HG03280 (cell line): ENCODE results near the gene KCNK4.
"Not testable (repeated sequence)": the region's sequence is repeated elsewhere in the genome, so short reads cannot be mapped to it uniquely, and the experiment has no call there.

Experiments
- ATAC-seq: cut with Tn5 transposase; IDR thresholded peaks from one replicate; pipeline ENCODE4 v1.9.1; 2021; ENCODE audit warnings: mild to moderate bottlenecking, moderate library complexity; ENCODE audit not compliant: unreplicated experiment

KCNK4 gene

DNA sequence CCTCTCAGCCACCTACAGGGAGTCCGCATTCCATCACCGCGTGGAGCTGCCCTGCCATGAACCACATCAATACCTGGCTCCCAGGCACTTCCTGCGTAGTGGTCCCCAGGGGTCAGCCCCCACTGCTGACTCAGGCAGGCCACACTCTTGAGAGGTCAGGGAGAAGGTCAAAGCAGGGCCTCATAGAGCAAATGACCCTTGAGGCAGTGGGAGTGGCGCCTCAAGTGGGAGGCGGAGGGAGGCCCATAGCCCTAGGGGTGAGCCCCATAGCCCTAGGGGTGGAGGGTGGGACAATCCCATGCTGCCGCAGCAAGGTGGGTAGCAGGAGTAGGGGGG is 31.8 kb downstream of the KCNK4 start:
- ATAC-seq, result no peak

DNA sequence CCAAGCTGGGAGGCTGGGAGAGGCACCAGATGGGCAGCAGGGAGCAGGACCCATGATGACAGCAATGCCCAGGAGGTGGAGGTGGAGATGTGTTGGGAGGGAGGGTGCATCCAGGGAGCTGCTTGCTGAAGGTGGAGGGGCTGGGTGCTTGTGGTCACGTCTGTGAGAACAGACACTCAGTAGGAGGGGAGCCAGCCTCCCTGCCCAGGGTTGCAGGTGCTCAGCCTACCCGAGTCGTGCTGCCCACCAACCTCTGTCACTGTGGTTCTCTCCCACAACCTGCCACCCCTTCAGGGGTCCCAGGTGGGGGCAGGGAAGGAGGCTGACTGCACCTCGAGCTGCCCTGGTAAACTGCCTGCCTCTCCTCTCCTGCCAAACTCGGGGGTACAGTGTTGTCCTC is 32.3 kb downstream of the KCNK4 start:
- ATAC-seq, result no peak

DNA sequence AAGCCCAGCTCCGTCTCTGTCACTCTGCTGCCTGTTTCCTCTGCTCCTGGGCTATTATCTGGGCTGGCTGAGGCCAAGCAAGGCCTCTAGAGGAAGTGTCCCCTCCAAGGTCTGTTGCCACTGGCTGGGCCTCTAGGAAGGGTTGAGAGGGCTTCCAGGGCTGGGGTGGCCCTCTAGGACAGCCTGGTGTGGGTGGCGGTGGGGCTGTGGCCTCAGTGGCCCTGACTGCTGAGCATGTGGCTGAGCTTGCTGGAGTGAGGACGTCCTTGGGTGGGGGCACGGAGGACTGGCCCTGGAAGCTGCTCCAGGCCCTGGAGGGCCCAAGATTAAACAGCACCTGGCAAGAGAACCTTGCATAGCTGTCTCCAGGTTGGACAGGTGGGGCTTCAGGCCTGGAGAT is 32.9 kb downstream of the KCNK4 start:
- not testable (repeated sequence) for ATAC-seq

DNA sequence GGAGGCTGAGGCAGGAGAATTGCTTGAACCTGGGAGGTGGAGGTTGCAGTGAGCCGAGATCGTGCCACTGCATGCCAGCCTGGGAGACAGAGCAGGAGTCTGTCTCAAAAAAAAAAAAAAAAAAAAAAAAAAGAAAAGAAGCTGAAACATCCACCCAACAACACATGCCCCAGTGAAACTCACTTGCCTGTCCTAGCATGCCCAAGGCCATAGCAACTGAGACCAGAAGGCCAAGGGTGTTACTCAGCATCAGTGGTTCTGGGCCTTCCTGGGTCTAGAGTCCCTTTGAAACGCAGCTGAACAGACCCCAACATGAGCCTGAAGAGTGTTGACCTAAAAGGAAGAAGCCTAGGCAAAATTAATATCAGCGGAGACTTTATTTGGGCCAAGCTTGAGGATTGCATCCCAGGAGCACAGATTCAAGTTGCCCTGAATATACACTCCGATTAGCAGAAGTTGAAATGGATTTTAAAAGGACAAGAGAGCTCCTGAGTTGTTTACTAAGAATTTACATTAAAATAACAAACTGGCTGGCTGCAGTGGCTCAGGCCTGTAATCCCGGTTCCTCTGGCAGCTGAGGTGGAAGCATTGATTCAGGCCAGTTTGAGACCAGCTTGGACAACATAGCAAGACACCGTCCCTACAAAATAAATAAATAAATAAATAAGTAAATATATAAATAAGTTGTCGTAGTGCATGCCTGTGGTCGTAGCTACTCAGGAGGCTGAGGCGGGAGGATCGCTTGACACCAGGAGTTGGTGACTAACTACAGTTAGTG is 33.8 kb downstream of the KCNK4 start:
- no peak for ATAC-seq

DNA sequence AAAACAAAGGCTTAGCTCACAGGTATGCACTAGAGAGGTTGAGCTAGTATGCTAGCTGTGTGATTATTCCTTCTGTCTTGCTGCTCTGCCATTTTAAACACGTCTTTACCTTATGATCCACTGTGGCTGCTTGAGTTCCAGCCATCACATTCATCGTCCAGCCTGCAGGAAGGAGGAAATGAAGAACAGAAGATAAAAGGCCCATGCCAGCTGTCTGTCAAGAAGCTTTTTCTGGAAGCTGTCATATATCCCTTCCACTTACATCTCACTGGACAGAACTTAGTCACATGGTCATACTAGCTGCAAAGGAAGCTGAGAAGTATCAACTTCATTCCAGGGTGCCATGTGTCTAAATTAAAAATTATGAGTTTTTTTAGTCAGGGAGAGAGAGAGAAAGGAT is 36.3 kb downstream of the KCNK4 start:
- ATAC-seq, result no peak

DNA sequence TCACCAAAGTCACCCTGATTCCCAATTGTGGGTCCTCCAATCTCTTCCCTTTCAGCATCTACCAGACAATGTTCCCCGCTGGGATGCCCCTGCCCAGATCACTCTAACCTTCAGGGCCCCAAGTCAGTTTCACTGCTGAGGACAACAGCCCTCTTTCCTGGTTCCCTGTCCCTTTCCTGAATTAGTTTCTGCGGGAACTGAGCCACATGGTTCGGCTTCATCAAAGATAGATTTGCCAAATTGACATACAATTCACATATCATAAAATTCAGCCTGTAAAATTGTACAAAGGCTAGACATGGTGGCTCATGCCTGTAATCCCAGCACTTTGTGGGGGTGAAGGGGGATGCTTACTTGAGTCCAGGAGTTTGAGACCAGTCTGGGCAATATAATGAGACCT is 36.9 kb downstream of the KCNK4 start:
- no peak for ATAC-seq

DNA sequence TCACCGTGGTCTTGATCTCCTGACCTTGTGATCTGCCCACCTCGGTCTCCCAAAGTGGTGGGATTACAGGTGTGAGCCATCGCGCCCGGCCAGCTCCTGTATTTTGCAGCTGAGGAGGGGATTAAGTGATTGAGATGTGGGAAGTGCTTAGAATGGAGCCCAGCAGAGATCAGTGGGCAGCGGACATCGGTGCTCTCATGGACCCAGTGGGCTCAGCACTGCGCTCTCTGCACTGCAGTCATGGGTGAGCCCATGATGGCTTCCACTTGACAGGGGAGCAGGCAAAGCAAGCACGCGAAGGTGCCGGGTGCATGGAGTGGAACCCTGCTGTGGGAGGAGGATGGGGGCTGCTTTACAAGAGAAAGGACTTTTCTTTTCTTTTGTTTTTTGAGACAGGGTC is 39.8 kb downstream of the KCNK4 start:
- ATAC-seq, result no peak

DNA sequence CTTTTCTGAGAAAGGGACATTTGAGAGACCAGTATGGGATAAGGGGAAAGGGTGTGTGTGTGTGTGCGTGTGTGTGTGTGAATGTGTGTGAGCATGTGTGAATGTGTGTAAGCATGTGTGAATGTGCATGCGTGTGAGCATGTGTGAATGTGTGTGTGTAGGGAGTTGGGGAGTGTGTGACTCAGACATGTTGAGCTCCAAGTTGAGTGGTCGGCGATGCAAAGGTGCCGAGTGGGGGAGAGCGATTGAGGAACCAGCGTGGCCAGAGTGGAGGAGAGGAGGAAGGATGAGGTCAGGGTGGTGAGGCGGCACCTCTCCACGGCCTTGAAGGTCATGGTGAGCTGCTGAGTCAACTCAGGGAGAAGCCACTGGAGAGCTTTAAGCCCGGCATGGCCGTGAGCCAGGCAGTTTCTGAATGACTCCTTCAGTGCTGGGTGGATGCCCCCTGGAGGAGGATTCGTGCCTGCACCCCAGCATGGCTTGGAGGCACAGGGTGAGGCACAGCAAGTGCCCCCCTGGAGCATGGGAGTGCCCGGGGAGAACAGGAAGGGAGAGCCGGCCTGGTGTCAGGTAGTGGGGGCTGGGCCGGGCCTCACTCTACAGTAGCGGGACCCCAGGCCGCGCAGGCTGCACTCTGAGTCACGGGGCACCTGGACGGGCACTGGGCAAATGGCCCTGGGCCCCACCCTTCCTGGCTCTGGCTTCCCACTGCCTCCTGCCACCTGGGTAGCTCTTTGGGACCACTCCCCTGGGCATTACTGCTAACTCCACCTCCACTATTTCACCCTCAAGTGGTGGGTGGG is 40.7 kb downstream of the KCNK4 start:
- peak; percentile 57 for ATAC-seq

DNA sequence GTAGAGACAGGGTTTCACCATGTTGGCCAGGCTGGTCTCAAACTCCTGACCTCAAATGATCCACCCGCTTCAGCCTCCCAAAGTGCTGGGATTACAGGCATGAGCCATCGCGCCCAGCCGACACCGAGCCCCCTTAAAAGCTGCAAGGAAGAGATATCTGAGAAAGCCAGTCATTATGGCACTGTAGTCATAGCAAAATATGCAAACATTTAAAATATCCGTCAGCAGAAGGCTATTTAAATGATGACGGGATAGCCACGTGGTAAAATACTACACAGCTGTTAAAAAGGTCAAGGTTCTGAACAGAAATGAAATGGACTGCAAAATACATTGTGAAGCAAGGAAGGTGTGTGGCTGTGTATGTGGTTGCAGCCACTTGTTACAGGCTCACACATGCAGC is 42.5 kb downstream of the KCNK4 start:
- no peak for ATAC-seq

DNA sequence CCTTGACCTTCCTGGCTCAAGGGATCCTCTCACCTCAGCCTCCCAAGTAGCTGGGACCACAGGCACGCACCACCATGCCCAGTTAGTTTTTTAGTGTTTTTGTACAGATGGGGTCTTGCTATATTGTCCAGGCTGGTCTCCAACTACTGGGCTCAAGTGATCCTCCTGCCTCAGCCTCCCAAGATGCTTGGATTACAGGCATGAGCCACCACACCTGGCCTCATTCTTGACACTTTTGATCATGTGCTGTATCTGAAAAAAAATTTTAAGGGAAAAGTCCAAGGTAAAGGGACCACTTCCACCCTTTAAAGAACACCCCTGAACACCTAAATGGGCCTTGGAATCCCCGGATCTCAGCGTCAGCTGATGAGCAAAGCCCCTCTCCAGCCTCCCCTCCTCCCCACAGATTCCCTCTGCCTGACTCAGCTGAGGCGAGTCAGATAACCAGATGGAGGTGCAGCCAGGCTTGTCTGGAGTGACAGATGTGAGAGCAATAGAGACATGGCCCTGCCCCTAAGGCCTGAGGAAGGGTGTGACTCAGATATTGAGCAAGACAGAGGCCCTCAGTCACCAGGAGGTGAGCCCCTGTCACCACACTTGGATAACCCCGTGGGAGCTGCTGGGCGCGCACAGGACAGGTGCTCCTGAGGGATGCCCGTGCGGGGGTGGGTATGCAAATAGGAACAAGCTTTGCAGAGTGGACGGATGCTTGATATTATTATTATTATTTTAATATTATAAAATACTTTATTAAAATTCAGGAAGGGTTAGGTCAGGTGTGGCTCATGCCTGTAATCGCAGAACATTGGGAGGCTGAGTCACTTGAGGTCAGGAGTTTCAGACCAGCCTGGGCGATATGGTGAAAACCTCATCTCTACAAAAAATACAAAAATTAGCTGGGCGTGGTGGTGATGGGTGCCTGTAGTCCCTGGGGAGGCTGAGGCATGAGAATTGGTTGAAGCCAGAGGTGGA is 43.9 kb downstream of the KCNK4 start:
- ATAC-seq, result peak; percentile 72

DNA sequence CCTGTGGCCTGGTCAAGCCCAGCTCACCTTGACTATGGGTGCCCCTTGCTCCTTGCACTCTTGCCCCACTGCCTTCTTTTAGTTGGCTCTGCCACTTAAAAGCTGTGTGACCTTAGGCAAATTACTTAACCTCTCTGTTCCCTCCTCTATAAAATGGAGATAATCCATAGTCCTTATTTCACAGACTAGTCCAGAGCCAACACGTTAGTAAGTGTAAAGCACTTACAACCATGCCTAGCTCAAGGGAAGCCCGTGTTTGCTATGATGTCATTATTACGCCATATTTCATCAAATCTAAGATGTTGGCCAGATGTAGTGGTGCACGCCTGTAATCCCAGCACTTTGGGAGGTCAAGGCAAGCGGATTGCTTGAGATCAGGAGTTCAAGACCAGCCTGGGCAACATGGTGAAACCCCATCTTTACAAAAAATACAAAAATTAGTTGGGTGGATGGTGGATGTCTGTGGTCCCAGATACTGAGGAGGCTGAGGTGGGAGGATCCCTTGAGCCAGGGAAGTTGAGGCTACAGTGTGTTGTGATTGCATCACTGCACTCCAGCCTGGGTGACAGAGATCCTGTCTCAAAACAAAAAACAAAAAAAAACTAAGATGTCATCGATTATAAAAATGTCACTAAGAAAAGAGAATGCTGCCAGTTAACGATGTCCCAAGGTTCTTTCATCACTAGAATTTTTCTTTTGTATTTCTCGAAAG is 46.6 kb downstream of the KCNK4 start:
- ATAC-seq, result no peak

DNA sequence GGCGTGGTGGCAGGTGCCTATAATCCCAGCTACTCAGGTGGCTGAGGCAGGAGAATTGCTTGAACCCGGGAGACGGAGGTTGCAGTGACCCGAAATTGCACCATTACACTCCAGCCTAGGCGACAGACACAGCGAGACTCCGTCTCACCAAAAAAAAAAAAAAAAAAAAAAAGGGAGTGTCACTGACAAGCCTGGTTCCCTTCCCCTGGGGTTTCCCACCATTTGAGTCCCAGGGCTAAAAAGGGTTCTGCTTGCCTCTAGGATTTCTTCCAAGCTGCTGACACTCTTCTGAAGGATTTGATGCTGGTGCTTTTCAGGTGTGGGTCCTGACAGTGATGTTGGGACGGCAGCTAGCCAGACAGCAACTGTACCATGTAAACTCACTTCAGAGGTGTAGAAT is 47.6 kb downstream of the KCNK4 start:
- no peak for ATAC-seq

DNA sequence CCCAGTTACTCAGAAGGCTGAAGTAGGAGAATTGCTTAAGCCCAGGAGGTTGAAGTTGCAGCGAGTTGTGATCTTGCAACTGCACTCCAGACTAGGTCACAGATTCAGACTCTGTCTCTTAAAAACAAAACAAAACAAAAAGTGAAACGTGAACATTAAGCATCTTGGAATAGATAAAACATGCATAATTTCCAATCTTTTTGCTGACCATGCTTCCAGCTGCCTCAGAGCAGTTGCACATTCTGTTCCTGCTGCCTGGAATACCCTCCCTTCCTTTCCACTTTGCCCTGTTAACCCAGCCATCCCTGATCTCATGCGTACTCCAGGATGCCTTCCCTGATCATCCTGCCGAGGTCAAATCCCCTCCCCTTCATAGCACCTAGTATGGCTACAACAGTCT is 48.2 kb downstream of the KCNK4 start:
- ATAC-seq, result no peak

DNA sequence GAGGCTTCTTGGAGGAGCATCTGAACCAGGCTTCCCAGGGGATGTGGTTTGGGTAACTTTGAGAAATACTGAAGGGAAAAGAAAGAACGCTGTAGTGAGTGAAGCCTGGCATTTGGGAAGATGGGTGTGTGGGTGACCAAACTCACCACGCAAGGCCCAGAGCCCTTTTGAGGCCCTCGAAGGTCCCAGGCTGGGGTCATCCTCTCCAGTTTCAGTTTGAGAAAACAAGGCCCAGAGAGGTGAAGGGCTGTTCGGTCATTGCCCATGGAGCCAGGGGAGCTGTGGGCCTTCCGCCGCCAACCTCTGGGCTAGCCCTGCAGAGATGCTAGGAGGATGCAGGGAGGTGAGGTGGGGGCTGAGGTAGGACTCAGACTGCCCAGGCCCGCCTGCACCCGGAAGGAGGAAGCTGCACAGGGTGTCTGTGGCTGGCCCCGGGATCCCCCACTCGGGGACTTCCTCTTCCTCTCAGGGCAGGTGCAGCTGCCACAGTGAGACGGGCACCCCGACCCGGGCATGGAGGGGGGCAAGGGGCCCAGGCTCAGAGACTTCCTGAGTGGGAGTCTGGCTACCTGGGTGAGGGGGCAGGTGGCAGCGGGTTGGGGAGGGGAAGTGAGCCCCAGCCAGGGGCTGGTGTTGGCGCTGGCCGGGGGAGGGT is 48.8 kb downstream of the KCNK4 start, which contains the start of gene CCDC88B:
TSS of gene CCDC88B (plus strand) at position 451 of the 655 bp plus-strand sequence. CDS start at position 514, 63 bp downstream.
- ATAC-seq, result peak; percentile 51

DNA sequence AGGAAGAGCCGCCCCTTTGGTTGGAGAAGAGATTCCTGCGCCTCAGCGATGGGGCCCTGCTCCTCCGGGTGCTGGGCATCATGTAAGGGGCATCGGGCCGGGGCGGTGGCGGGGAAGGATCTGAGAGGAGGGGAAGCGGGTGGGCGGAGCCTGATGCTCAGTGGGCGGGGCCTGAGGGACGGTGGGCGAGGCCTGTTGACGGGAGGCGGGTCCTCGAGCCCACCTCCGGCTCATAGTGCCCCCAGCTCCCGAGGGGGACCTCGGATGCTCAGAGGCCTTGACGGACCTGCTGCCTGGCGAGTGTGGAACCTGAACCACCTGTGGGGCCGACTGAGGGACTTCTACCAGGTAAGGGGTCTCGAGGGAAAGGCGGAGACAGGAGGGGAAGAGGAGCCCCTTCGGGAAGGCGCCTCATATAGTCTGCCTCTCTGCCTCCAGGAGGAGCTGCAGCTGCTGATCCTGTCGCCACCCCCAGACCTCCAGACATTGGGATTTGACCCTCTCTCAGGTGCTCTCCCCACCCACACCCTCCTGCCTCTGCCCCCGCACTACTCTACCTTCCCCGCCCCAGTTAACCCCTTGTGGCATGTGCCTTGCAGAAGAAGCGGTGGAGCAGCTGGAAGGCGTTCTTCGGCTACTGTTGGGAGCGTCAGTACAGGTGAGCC is 49.7 kb downstream of the KCNK4 start:
- peak; percentile 44 for ATAC-seq

DNA sequence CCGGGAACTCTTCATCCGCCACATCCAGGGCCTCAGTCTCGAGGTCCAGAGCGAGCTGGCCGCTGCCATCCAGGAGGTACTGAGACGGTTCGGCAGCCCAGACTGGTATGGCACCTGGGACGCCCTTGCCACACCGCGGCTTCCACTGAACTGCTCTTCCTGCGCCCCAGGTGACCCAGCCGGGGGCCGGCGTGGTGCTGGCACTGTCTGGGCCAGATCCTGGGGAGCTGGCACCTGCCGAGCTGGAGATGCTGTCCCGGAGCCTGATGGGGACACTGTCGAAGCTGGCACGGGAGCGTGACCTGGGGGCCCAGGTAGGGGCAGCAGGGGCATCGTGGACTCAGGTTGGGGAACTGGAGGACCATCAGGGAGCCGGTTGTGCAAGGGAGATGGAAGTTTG is 50.3 kb downstream of the KCNK4 start:
- ATAC-seq, result no peak

DNA sequence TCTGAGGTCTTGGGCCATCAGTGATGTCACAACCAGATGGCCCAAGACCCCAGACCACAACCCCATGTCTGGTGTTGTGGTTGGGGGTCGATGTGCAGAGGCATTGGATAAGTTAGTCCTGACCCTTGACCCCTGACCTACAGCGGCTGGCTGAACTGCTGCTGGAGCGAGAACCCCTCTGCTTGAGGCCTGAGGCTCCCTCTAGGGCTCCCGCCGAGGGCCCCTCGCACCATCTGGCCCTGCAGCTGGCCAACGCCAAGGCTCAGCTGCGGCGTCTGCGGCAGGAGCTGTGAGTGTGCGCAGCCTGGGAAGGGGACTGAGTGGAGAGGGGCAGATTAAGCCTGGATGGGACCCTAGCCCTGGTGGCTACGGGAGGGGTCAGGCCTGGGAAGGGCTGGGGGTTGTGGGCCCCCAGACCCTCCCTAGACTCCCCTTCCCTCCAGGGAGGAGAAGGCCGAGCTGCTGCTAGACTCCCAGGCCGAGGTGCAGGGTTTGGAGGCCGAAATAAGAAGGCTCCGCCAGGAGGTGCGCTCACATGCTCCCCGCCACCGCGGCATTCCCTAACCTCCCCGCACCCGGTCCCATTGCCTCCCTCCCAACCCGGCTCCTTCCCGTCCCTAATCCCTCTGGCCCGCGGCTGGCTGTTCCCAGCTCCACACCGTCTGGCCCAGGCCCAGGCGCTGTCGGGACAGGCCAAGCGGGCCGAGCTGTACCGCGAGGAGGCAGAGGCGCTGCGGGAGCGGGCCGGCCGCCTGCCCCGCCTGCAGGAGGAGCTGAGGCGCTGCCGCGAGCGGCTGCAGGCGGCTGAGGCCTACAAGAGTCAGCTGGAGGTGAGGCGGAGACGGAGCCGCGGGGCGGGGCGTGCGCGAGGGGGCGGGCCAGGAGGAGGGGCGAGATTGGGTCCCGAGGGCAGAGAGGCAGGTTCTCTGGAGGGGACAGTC is 51.0 kb downstream of the KCNK4 start:
- ATAC-seq, result peak; percentile 50
